ENCODE data around the gene PNRC1.
"Not testable (repeated sequence)": the region's sequence is repeated elsewhere in the genome, so short reads cannot be mapped to it uniquely, and the experiment has no call there.

The PNRC1 gene

DNA sequence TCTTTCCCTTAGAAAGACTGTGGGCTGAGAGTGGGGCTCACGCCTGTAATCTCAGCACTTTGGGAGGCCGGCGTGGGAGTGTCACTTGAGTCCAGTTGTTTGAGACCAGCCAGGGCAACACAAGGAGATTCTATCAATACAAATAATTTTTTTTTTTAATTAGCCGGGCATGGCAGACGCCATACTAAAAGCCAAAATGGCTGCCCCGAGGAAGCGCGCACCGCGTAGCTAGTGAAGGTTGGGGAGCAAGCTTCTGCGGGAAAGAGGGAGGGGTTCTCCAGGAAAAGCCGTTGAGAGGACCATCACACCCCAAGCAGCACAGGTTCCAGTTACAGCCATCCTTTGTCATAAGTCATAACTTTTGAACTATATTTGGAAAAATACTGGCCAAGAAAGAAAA, 21.3 kb upstream of the PNRC1 start:
- no peak for DNase-seq (ENCODE audit: low spot score)

DNA sequence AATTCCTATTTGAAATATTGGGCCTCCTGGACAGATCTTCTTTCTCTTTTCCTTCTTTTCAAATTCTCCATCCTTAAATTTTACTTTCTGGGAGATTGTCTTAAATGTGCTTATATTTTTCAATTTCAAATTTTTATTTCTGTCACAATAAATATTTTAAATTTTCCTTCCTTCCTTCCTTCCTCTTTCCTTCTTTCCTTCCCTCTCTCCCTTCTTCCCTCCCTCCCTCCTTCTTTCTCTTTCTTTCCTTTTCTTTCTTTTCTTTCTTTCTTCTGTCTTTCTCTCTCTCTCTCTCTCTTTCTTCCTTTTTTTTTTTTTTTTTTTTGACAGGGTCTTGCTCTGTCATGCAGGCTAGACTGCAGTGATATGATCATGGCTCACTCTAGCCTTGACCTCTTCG, 16.7 kb upstream of the PNRC1 start:
- DNase-seq (ENCODE audit: low spot score) = no peak

DNA sequence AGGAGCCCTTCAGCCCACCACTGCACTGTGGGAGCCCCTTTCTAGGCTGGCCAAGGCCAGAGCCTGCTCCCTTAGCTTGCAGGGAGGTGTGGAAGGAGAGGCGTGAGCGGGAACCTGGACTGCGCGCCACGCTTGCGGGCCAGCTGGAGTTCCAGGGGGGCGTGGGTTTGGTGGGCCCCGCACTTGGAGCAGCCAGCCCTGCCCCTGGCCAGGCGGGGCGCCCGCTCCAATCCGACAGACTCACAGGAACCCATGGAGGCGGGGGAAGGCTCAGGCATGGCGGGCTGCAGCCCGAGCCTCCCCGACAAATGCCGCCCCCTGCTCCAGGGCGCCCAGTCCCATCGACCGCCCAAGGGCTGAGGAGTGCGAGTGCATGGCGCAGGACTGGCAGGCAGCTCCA, 15.6 kb upstream of the PNRC1 start:
- not testable (repeated sequence) for DNase-seq (ENCODE audit: low spot score)

DNA sequence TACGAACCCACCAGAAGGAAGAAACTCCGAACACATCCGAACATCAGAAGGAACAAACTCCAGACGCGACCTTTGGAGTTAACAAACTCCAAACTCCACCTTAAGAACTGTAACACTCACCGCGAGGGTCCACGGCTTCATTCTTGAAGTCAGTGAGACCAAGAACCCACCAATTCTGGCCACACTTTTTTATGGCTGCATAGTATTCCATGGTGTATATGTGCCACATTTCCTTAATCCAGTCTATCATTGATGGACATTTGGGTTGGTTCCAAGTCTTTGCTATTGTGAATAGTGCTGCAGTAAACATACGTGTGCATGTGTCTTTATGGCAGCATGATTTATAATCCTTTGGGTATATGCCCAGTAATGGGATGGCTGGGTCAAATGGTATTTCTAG, 14.4 kb upstream of the PNRC1 start:
- not testable (repeated sequence) for DNase-seq (ENCODE audit: low spot score)

DNA sequence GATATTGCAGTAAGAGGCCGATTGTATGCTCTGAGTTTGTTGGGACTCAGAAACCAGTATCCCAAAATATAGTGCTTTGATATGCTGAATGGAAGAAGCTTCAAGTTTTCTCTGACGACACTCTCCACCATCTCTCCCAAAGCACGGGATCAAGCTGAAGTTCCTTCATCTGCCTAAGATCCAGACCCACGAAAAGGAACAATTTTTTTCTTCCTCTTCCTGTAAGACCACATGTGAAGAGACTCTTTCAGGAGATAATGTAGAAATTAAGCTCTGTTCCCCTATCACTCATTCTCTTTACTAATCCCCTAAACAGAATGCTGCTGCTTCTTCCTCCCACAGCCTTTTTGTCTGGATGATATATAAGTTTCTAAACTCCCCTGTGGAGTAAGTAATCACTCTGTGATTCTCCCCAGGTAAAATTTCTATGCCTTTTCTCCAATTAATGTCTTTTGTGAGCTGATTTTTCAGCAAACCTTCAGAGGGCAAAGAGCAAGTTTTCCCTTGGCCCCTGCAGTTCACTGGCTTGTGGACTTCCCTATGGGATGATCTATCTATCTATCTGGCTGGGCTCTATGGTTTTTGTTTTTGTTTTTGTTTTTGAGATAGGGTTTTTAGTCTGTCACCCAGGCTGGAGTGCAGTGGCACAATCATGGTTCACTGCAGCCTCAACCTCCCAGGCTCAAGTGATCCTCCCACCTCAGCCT, 13.5 kb upstream of the PNRC1 start:
- no peak for DNase-seq (ENCODE audit: low spot score)

DNA sequence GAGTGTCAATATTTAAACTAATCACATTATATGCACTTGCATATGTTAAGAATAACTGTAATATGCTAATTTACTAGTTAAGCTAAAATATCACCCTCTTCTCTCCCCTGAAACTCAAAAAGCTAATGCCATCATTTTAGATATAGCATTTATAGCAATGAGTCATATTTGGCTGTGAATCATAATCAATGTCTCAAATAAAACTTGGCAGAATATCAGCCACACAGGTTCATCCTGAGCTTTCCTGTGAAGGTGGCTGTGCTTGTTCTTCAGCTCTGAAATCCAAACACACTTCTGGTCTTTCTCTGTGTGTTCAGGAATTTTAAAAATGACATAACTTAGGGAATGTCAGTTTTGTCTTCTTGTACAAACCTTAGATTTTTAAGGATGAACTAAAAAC, 12.8 kb upstream of the PNRC1 start:
- peak; percentile 5 for DNase-seq (ENCODE audit: low spot score)

DNA sequence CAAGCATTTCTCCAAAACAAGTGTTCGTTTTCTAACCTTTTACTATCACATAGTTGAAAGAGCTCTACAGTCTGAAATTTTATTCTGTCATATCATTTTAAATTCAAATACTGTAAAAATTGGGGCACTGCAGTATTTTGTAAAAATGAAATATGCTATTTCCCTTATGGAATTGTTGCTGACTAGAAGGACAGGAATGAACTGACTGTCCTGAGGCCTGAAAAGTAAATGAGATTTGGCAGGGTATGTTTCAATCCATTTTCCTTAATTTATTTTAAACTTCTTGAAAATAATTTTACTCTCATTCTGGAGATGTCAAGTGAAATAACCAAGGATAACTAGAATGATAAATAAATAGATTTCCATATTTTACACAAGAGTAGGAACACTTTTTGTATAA, 11.9 kb upstream of the PNRC1 start:
- DNase-seq (ENCODE audit: low spot score) = no peak

DNA sequence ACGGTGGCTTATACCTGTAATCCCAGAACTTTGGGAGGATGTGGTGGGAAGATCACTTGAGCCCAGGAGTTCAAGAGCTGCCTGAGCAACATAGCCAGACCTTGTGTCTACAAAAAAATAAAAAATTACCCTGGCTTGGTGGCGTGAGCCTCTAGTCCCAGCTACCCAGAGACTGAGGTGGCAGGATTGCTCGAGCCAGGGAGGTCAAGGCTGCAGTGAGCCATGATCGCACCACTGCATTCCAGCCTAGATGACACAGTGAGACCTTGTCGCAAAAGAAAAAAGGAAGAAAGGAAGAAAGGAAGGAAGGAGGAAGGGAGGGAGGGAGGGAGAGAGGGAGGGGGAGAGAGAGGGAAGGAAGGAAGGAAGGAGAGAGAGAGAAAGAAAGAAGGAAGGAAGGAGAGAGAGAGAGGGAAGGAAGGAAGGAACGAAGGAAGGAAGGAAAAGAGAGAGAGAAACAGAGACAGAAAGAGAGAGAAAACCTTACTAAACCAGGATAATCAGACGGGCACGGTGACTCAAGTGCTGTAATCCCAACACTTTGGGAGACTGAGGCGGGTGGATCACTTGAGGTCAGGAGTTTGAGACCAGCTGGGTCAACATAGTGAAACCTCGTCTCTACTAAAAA, 10.9 kb upstream of the PNRC1 start:
- DNase-seq (ENCODE audit: low spot score) = no peak

DNA sequence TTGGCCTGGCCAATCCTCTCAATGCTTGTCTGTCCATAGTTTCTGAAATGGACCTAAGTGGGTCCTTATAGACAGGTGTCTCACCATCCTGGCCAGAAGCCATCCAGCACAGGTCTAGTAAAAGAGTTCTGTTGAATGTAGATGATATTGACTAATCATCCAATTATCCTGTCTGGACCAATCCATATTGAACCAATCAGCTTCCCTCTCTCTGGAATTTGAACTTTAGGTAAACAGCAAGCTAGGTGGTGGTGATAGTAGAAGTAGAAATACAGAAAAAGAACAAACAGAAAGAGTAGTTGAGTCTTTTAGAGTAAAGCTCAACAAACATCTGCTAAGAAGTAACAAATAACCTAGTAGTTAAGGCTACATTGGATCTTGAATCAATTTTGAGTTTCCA, 9.5 kb upstream of the PNRC1 start:
- DNase-seq (ENCODE audit: low spot score) = no peak

DNA sequence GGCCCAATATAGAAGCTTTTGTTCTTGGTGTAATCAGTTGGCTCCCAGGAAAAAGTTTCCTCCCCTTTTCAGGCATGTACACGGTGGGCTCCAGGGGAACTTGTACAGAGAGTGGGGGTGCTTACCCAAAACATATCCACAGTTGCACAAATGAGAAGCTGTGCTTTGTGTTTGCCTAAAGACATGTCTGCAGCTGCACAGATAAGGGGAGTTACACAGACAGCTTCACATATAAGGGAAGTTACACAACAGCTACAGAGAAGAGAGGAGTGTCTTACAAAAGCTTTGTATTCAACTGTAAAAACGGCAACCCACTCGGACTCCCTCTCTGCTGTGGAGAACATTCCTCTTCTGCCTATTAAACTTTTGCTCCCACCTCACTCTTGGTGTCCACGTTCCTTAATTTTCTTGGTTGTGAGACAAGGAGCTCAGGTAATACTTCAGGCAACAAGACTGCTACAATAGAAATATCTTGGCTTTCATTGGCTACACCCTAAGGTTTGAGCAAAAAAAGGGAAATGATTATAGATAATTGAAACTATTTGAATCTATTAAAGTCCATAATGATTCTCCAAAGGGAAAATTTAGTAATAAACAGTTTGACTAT, 7.4 kb upstream of the PNRC1 start:
- no peak for DNase-seq (ENCODE audit: low spot score)

DNA sequence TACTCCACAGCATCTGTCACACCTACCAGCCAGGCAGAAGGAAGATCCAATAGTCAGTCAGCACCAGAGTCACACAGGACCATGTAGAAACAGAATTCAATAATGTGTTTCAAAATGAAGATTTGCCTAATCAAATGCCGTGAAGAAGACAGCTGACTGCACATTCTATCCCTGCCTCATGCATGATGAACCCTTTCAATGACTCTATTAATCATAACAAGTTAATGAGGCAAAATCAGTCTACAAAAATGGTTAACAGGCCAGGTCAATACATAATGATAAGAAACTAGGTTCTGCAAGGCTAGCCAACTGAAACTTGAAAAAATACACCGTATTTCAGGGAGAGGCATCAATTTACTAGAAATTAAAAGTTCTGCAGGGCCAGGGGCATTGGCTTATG, 6.7 kb upstream of the PNRC1 start:
- no peak for DNase-seq (ENCODE audit: low spot score)

DNA sequence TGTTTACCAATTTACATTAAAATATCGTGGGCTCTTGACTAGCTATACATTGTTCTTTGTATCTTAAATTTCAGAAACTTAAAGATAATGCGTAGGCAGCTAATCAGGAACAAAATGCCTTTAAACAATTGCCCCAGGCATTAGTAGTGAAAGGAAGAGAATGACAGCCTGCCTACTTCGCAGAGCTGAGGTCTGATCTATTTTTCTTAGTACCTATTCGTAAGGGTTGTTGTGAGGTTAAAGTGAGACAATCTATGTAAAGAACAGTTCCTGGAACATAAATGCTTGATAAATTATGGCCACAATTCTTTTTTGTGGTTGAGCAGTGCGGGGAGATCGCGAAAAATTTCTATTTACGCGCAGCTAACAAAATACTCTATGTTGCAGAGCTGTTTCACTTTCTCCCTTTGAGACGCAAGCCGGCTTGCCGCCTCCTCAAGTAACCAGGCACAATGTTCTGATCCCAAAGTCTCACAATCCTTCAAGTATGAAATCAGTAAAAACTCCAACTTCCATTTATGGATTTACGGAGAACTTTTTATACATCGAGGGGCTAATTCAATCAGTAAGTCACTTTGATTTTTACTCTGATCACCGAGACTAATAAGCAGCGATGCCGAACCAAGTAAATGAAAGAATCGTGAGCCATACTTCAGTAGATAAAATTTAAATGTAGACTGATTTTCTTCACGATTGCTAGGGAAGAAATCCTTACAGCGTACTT, 878 bp upstream of the PNRC1 start:
- DNase-seq (ENCODE audit: low spot score) = peak; percentile 66

DNA sequence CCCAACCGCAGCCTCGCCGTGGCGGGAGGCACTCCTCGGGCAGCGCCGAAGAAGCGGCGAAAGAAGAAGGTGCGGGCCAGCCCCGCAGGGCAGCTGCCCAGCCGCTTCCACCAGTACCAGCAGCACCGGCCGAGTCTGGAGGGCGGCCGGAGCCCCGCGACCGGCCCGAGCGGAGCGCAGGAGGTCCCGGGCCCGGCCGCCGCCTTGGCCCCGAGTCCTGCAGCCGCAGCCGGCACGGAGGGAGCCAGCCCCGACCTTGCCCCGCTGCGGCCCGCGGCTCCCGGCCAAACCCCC, 525 bp downstream of the PNRC1 start:
- no peak for DNase-seq (ENCODE audit: low spot score)

DNA sequence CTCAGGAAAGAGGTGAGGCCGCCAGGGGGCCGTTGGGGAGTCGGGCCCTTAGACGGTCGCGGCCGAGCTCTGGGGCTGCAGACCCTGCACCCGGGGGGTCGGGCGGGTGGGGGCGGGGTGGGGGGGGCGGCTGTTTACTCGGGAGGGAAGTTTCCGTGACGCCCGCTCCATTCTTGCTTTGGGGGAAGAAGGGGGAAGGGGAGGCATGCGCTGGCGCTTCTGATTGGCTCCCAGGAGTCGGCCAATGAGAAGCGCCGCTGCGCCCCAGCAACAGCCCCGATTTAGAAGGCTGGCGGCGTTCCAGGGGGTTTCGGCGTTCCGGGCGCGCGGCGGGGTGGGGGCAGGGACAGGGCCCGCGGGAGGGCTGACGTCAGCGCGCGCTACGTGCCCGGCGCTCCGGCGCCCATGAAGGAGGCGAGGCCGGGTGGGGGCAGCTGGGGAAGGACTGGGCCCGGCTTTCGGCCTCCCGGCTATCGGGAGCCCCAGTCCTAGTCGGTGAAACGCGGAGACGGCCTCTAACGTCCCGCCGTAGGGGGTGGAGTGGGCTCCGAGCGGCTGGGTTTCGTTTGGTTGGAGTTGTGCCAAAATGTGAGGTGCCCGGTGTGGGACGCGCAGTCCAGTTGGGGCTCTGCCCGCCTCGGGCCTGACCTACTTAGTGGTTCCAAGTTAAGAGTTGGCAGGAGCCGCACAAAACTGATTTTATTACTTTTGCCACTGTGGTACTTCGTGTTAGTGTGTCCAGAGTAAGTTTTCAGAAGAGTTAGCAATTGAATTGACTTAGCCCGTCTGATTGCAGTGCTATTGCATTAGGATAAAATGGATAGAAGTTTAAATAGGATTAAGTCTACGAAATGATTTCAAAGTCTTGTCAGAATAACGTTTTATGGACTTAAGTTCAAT, 1.1 kb downstream of the PNRC1 start:
- peak; percentile 96 for DNase-seq (ENCODE audit: low spot score)

DNA sequence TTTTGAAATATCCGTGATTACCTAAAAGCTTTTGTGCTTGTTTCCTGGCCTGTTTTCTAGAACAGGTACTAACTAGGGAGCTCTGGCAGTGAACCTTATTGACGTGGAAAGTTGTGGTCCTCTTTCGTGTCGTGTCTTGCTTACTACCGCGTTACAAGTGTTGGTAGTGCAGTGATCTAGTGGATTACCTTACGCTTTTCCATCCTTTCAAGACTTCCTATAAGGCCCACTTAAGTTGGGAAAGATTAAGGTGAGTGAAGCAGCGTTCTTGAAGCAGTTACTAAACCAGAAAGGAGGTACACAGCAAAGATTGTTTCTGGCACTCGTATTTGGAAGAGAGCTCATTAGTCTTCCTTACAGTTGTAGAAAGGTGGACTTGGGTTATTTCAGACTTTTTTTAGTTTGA, 1.9 kb downstream of the PNRC1 start:
- peak; percentile 43 for DNase-seq (ENCODE audit: low spot score)

DNA sequence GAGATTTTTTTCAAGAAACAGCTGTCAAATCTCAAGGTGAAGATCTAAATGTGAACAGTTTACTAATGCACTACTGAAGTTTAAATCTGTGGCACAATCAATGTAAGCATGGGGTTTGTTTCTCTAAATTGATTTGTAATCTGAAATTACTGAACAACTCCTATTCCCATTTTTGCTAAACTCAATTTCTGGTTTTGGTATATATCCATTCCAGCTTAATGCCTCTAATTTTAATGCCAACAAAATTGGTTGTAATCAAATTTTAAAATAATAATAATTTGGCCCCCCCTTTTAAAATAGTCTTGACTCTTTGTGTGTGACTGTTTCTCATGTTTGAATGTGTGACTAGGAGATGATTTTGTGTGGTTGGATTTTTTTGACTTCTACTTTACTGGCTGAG, 4.0 kb downstream of the PNRC1 start:
- DNase-seq (ENCODE audit: low spot score) = no peak

DNA sequence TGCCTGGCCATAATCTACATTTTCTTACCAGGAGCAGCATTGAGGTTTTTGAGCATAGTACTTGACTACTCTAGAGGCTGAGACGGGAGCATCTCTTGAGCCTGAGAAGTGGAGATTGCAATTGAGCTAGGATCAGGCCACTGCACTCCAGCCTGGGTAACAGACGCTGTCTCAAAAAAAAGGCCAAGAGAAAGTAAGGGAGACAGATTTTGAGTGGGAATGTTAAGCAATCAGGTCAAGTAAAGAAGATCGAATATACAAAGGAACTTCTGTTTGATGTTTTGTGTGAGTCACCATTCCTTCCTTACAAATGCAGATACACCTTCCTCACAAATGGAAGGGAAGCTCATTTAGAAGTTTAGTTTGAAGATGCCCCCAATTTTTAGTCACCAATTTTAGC, 4.4 kb downstream of the PNRC1 start:
- no peak for DNase-seq (ENCODE audit: low spot score)

DNA sequence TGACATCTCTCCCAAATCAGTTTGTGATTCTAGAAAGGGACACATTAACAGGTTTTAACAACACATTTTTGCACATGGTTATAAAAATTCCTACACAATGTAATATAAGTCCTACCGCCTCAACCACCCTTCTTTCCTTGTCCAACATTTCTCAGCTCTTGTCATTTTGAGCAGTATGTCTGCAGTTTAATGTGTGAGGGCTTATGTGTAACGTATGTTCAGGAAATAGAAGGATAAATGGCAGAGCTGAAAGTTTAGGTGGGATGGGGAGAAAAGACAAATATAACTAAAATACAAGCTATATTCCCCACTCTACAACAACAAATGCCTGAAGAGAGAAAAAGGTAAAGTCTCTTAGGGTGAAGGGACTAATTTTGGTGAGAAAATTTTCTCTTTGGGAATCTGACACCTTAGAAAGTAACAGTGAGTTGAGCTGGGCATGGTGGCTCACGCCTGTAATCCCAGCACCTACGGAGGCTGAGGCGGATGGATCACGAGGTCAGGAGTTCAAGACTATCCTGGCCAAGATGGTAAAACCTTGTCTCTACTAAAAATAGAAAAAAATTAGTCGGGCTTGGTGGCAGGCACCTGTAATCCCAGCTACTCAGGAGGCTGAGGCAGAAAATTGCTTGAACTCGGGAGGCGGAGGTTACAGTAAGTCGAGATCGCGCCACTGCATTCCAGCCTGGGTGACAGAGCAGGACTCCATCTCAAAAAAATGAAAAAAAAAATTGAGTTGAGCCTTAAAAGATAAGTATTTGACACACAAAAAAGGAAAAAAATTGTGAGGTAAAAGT, 5.1 kb downstream of the PNRC1 start:
- no peak for DNase-seq (ENCODE audit: low spot score)

DNA sequence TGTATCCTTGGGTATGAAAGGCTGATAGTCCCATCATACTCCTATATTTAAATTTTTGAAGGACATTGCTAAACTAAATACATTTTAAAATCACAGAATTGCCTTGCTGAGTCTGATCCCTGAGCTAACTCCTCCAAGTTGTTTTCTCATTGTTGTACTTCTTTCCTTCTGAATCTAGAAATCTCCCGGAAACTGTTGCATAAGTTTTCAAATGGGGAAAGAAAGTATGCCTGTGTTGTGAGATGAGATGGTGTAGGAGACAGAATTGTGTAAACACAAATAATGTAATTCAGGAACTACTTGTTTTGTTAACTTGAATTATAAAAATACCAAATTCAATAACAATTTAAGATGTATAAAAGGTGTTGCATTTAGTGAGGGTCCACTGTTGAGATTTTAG, 7.3 kb downstream of the PNRC1 start:
- no peak for DNase-seq (ENCODE audit: low spot score)

DNA sequence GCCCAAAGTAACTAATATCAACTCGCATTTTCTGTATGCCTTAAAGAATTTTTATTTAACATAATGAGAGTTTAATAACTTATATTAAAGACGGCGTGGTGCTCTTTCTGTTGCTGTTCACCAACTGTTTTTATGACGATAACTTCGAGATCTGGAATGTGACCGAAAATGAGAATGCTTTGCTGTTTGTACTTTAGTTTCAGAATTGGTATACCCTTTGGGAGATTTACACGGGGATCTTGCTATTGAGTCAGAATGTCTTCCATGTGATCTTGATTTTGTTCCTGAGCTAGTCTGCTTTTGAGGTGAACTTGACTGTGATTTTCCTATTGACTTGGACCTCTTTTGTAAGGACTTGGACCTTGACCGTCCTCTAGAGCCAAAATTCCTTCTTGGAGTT, 17.9 kb downstream of the PNRC1 start:
- no peak for DNase-seq (ENCODE audit: low spot score)

DNA sequence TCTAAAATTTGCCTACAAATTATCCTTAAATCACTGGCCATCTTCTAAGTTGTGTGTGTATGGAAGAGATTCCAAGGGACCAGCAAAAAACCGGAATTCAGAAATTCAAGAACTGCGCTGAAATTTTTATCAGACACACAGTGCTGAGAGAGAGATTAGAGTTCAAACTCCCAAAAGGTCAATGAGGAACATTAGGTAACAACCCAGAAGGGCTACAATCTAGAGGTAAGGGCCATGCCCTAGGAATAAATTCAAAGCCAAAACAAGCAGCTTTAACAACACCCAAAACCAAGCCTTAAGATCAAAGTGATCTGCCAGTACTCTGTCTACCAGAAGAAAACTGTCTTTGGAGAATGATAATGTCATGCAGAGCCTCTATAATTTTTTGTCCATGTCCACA, 19.6 kb downstream of the PNRC1 start:
- DNase-seq (ENCODE audit: low spot score) = no peak
